GM12878 (cell line): ENCODE measurements around the gene IGFBP1. TPM values are rescaled to one million over a fixed set of nuclear protein-coding genes. Genes with fewer than 3 reads are reported as not detected.

Source experiments
- ATAC-seq: fragments of 200-7000 bp; cut with Tn5 transposase; 3 replicates; pipeline ENCODE4 v1.9.1; 2020; ENCODE audit warnings: mild to moderate bottlenecking, moderate library complexity
- BruUV-seq: library from RNA; stranded (reverse); fragments of 400-500 nt; replicated peaks from 2 replicates; lab custom pipeline; 2021; lab: Mats Ljungman, UMichigan
- CTCF ChIA-PET: fragments of 300-600 bp; sonication (Branson Sonifier 250); formaldehyde crosslinking; extraction: SDS; loops from one replicate; lab custom pipeline; 2021; ENCODE audit warnings: inconsistent platforms; lab: Yijun Ruan, JAX
- POLR2A ChIA-PET: fragments of 350-600 bp; formaldehyde crosslinking; extraction: SDS; loops from one replicate; lab custom pipeline; 2021; ENCODE audit warnings: inconsistent platforms; lab: Charles Lee
- RAD21 ChIA-PET: fragments of 300-600 bp; sonication (Branson Sonifier 250); formaldehyde crosslinking; loops from one replicate; lab custom pipeline; 2023; ENCODE audit warnings: antibody characterized with exemption; ENCODE audit not compliant: unreplicated experiment; lab: Charles Lee
- SMC1A ChIA-PET: fragments of 300-600 bp; sonication (Branson Sonifier 250); formaldehyde crosslinking; loops from one replicate; lab custom pipeline; 2023; ENCODE audit not compliant: unreplicated experiment, uncharacterized antibody; lab: Charles Lee
- DNase-seq: peaks from one replicate; pipeline ENCODE4 v3.0.0-alpha.2; 2011; ENCODE audit warnings: low read depth, low spot score
- FAIRE-seq: peaks from 3 replicates; lab custom pipeline; 2011; peaks lifted over from hg19 to GRCh38; lab: Jason Lieb, UNC
- H2AFZ ChIP-seq: 2 replicates; pipeline ENCODE4 v1.6.0; 2011; ENCODE audit warnings: low read depth, low read length, control low read depth; ENCODE audit not compliant: control insufficient read depth
- H3K27ac ChIP-seq: 2 replicates; pipeline ENCODE4 v1.5.1; 2011; ENCODE audit warnings: control low read depth; ENCODE audit not compliant: control insufficient read depth, insufficient read depth
- H3K27me3 ChIP-seq, 2 experiments: replicated peaks in 1 of 2; 2 replicates each; pipeline versions ENCODE4 v1.6.0 to v1.6.1; 2011; ENCODE audit warnings: low read length in 1 of 2; ENCODE audit not compliant: control insufficient read depth in 2 of 2, insufficient read depth in 2 of 2
- H3K36me3 ChIP-seq, 2 experiments: 2 replicates each; pipeline ENCODE4 v1.5.1; 2011; ENCODE audit warnings: low read length in 1 of 2; ENCODE audit not compliant: control insufficient read depth in 2 of 2, insufficient read depth in 2 of 2
- H3K4me1 ChIP-seq: 2 replicates; pipeline ENCODE4 v1.6.1; 2011; ENCODE audit warnings: mild to moderate bottlenecking, low read length, moderate library complexity, mixed read lengths; ENCODE audit not compliant: control insufficient read depth, insufficient read depth
- H3K4me2 ChIP-seq: 2 replicates; pipeline ENCODE4 v1.6.0; 2011; ENCODE audit warnings: control low read depth; ENCODE audit not compliant: control insufficient read depth, insufficient read depth
- H3K4me3 ChIP-seq: fragments of 200-600 bp; sonication (generic); 2 replicates; pipeline ENCODE4 v1.5.1; 2016
- H3K79me2 ChIP-seq: 2 replicates; pipeline ENCODE4 v1.6.0; 2011; ENCODE audit warnings: low read length; ENCODE audit not compliant: control insufficient read depth, insufficient read depth
- H3K9ac ChIP-seq: 2 replicates; pipeline ENCODE4 v1.8.0; 2011; ENCODE audit warnings: low read length, control low read depth, mixed read lengths; ENCODE audit not compliant: control insufficient read depth, insufficient read depth
- H3K9me3 ChIP-seq: replicated peaks from 3 replicates; pipeline ENCODE4 v1.5.1; 2011; ENCODE audit warnings: mild to moderate bottlenecking, low read length; ENCODE audit not compliant: control insufficient read depth, insufficient read depth
- H4K20me1 ChIP-seq: 2 replicates; pipeline ENCODE4 v1.6.0; 2011; ENCODE audit not compliant: control insufficient read depth, insufficient read depth
- CEBPB ChIP-seq, 2 experiments: fragments of 150-350 bp in 1 of 2; IDR thresholded peaks; 2 replicates each; pipeline ENCODE4 v1.6.1; 2012 to 2014; ENCODE audit warnings: low read depth in 2 of 2, low read length in 2 of 2, borderline replicate concordance in 1 of 2, inconsistent platforms in 1 of 2
- DPF2 ChIP-seq: fragments of 450-650 bp; IDR thresholded peaks from 2 replicates; pipeline ENCODE4 v1.6.1; 2017; ENCODE audit warnings: mild to moderate bottlenecking
- POLR2AphosphoS2 ChIP-seq: IDR thresholded peaks from 2 replicates; pipeline ENCODE4 v1.6.1; 2011; ENCODE audit warnings: low read depth, mild to moderate bottlenecking, low read length, improper control_type of control experiment, moderate library complexity
- SRF ChIP-seq, 2 experiments: IDR thresholded peaks; 2 replicates each; pipeline ENCODE4 v1.6.1; 2011; ENCODE audit warnings: low read depth in 2 of 2, low read length in 2 of 2, mild to moderate bottlenecking in 1 of 2, moderate library complexity in 1 of 2
- ZNF217 ChIP-seq: fragments of 450-650 bp; IDR thresholded peaks from 2 replicates; pipeline ENCODE4 v1.6.1; 2017; ENCODE audit warnings: antibody characterized with exemption, mild to moderate bottlenecking
- ZNF24 ChIP-seq: fragments of 450-650 bp; IDR thresholded peaks from 2 replicates; pipeline ENCODE4 v1.6.1; 2017; ENCODE audit warnings: antibody characterized with exemption, mild to moderate bottlenecking
- WGBS: methylation state at CpG from one replicate; pipeline ENCODE4 v1.1.6; 2016; ENCODE audit warnings: low lambda C conversion rate; ENCODE audit not compliant: insufficient replicate concordance, insufficient coverage; ENCODE audit errors: missing lambda C conversion rate; 5-methylcytosine and 5-hydroxymethylcytosine counted together
- in situ Hi-C: fragments of 300-500 bp; cut with MboI; formaldehyde crosslinking; loops from 9 replicates; pipeline ENCODE4 v1.14.3; 2018; ENCODE audit warnings: mixed read lengths
- intact Hi-C: fragments of 100-400 bp; cut with micrococcal nuclease; formaldehyde crosslinking; loops from one replicate; pipeline ENCODE4 v1.14.2; 2022; ENCODE audit not compliant: unreplicated experiment
- polyA plus RNA-seq, 11 experiments: library from polyadenylated mRNA; depleted of rRNA in 4 of 11; unstranded in 6 of 11; stranded (reverse) in 5 of 11; fragments of >200 nt; fragmentation: Nextera tagmentation in 4 of 11; fragmentation: Illumina TruSeq in 1 of 11; extraction: Ambion mirVana in 4 of 11; extraction: Trizol in 1 of 11; gene quantifications; 1 replicate in 1 of 11; 2 replicates in 10 of 11; pipeline versions ENCODE4 v1.2.1 to v1.2.3, GENCODE V29; 2011 to 2016; ENCODE audit warnings: inconsistent platforms in 2 of 11, missing spikeins in 2 of 11, low read depth in 1 of 11
- total RNA-seq, 4 experiments: library from RNA; depleted of rRNA in 3 of 4; stranded (reverse); fragments of >200 nt in 3 of 4; fragmentation: Illumina TruSeq in 1 of 4; extraction: Trizol in 1 of 4; gene quantifications; 2 replicates each; pipeline versions ENCODE4 v1.2.1 to v1.2.3, GENCODE V29; 2013 to 2021
- TF ChIP-seq, protein P1 (sequence below): fragments of 450-650 bp; formaldehyde crosslinking; IDR thresholded peaks from 2 replicates; pipeline ENCODE4 v1.4.0; 2020; ENCODE audit warnings: mild to moderate bottlenecking, moderate library complexity

The IGFBP1 gene
- total and polyA plus RNA-seq, 10 of the 15 experiments (the other 5 are each of a cell fraction or from before 2014, with no cell fraction given) = 0.13 TPM; not detected in 9

DNA sequence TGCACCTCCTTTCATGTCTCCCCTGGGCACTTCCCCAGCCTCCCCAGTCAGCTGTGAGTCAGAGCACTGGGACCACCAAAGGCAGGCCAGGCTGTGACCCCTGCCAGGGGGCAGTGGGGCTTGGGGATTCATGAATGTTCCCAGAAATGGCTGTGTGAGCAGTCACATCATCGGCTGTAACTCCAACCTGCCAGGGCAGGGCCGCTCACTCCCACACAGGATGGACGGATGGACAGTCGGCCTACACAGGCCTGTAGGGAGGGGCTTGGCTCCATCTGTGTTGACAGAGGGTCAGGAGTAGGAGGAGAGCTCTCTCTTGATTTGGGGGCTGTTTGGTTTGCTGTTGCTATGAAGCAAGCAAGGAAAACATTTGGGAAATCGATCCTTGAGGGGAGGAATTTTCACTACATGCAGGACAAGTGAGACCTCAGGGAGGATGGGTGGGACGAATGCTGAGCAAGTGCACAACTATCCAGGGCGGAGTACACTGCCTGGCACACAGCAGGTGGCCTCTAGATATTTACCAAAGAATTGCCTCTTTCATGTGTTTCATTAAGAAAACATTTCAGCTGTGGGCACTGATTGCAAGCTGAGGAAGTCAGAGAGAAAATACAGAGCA, 2.9 kb upstream of the IGFBP1 start:
- H2AFZ ChIP-seq = no peak overlapping the region
- no peak overlapping the region for H3K9ac ChIP-seq
- no peaks in the 10 kb centered on the region for H3K36me3 ChIP-seq
- H3K4me3 ChIP-seq = no peak overlapping the region
- DNase-seq = no peak
- ChIA-PET RAD21 (no interaction called here), CTCF (no interaction called here), POLR2A (no interaction called here), SMC1A (no interaction called here)
- in situ Hi-C loops = no loop called here
- no peak overlapping the region for H3K4me2 ChIP-seq
- BruUV-seq = no TSS peak
- 0 out of 2 replicates have a peak, but pooled peaks cover 4% of the 10 kb centered on the region for H4K20me1 ChIP-seq
- intact Hi-C loops = no loop called here
- H3K27ac ChIP-seq = no peak overlapping the region
- 13% methylated on average over 7 of the region's 7 CpGs for WGBS
- H3K9me3 ChIP-seq = no peaks in the 10 kb centered on the region
- H3K27me3 ChIP-seq = peaks cover 0 to 17% of the 10 kb centered on the region in 2 experiments
- H3K4me1 ChIP-seq = no peaks in the 10 kb centered on the region
- TF ChIP-seq, protein P1, sequence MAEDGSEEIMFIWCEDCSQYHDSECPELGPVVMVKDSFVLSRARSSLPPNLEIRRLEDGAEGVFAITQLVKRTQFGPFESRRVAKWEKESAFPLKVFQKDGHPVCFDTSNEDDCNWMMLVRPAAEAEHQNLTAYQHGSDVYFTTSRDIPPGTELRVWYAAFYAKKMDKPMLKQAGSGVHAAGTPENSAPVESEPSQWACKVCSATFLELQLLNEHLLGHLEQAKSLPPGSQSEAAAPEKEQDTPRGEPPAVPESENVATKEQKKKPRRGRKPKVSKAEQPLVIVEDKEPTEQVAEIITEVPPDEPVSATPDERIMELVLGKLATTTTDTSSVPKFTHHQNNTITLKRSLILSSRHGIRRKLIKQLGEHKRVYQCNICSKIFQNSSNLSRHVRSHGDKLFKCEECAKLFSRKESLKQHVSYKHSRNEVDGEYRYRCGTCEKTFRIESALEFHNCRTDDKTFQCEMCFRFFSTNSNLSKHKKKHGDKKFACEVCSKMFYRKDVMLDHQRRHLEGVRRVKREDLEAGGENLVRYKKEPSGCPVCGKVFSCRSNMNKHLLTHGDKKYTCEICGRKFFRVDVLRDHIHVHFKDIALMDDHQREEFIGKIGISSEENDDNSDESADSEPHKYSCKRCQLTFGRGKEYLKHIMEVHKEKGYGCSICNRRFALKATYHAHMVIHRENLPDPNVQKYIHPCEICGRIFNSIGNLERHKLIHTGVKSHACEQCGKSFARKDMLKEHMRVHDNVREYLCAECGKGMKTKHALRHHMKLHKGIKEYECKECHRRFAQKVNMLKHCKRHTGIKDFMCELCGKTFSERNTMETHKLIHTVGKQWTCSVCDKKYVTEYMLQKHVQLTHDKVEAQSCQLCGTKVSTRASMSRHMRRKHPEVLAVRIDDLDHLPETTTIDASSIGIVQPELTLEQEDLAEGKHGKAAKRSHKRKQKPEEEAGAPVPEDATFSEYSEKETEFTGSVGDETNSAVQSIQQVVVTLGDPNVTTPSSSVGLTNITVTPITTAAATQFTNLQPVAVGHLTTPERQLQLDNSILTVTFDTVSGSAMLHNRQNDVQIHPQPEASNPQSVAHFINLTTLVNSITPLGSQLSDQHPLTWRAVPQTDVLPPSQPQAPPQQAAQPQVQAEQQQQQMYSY (CRISPR knock-in tag) = no peak
- TF ChIP-seq ZNF217 (no peak), ZNF24 (no peak), CEBPB (IDR thresholded peaks at IDR 0.05; ENCODE audit: borderline replicate concordance in 1 of 2, low read depth in 2 of 2, low read length in 2 of 2) (no peak), POLR2AphosphoS2 (no peak), SRF (IDR thresholded peaks at IDR 0.05; ENCODE audit: low read depth in 2 of 2, low read length in 2 of 2) (no peak), DPF2 (no peak)
- no peak for ATAC-seq
- no peak for FAIRE-seq
- no peaks in the 10 kb centered on the region for H3K79me2 ChIP-seq
